Breast epithelium (tissue), 3 donors: ENCODE data around the gene CCL21.

Experiments
- CTCF ChIP-seq, 3 donors: fragments of 450-650 bp; IDR thresholded peaks; one replicate each; pipeline ENCODE4 v1.5.1; 2016 to 2017; ENCODE audit warnings: antibody characterized with exemption in 3 of 3, mild to moderate bottlenecking in 3 of 3, moderate library complexity in 3 of 3
- POLR2A ChIP-seq: fragments of 450-650 bp; IDR thresholded peaks from one replicate; pipeline ENCODE4 v1.6.1; 2016; ENCODE audit warnings: antibody characterized with exemption, mild to moderate bottlenecking, moderate library complexity

GRCh38 chr9:34742710-34743109, 32.8 kb upstream of the CCL21 start:
- TF ChIP-seq CTCF (IDR thresholded peaks at IDR 0.05): no peak
- no peak for TF ChIP-seq POLR2A
